Neural cell (in vitro differentiated cells): ENCODE results near the gene POLR1E. TPM values are rescaled to one million over a fixed set of nuclear protein-coding genes. Genes with fewer than 3 reads are reported as not detected.

Experiments
- H2AFZ ChIP-seq: fragments of 200-600, 300-800 bp; sonication (generic), shearing (Covaris generic); 2 replicates; pipeline ENCODE4 v1.6.0; 2014; ENCODE audit warnings: low read depth, mild to moderate bottlenecking, antibody characterized with exemption, low read length, moderate library complexity
- H3F3A ChIP-seq: fragments of 200-600 bp; shearing (Covaris generic); 2 replicates; pipeline ENCODE4 v1.6.1; 2016; ENCODE audit warnings: mild to moderate bottlenecking, moderate library complexity, mixed read lengths, antibody characterized with exemption, low read length; ENCODE audit not compliant: insufficient read depth, poor library complexity, severe bottlenecking
- H3K27ac ChIP-seq: fragments of 200-600, 300-800 bp; sonication (generic), shearing (Covaris generic); 2 replicates; pipeline ENCODE4 v1.5.1; 2014; ENCODE audit warnings: mild to moderate bottlenecking, low read length, moderate library complexity
- H3K27me3 ChIP-seq: fragments of 300-800, 200-600 bp; sonication (generic), shearing (Covaris generic); 2 replicates; pipeline ENCODE4 v1.6.0; 2014; ENCODE audit warnings: mild to moderate bottlenecking, low read depth, low read length, moderate library complexity; ENCODE audit not compliant: insufficient read depth
- H3K36me3 ChIP-seq: fragments of 300-800, 200-600 bp; sonication (generic), shearing (Covaris generic); 2 replicates; pipeline ENCODE4 v1.5.1; 2014; ENCODE audit warnings: mild to moderate bottlenecking, antibody characterized with exemption, low read length, moderate library complexity; ENCODE audit not compliant: insufficient read depth
- H3K4me2 ChIP-seq: fragments of 300-800, 200-600 bp; sonication (generic), shearing (Covaris generic); 2 replicates; pipeline ENCODE4 v1.6.0; 2014; ENCODE audit warnings: mild to moderate bottlenecking, low read length
- H3K4me3 ChIP-seq: fragments of 300-800, 200-600 bp; sonication (generic), shearing (Covaris generic); 2 replicates; pipeline ENCODE4 v1.5.1; 2014; ENCODE audit warnings: mild to moderate bottlenecking, low read length, moderate library complexity
- H3K79me2 ChIP-seq: fragments of 200-600 bp; shearing (Covaris generic); replicated peaks from 2 replicates; pipeline ENCODE4 v1.6.0; 2014; ENCODE audit warnings: mild to moderate bottlenecking, low read length, moderate library complexity; ENCODE audit not compliant: insufficient read depth
- H3K9ac ChIP-seq: fragments of 300-800, 200-600 bp; sonication (generic), shearing (Covaris generic); 2 replicates; pipeline ENCODE4 v1.6.1; 2016; ENCODE audit warnings: mild to moderate bottlenecking, low read length, mixed read lengths
- H3K9me2 ChIP-seq: fragments of 200-600 bp; shearing (Covaris generic); 2 replicates; pipeline ENCODE4 v1.6.1; 2016; ENCODE audit warnings: mild to moderate bottlenecking, low read length, mixed read lengths; ENCODE audit not compliant: insufficient read depth
- H3K9me3 ChIP-seq: fragments of 200-600, 300-800 bp; sonication (generic), shearing (Covaris generic); 2 replicates; pipeline ENCODE4 v1.6.1; 2016; ENCODE audit warnings: mild to moderate bottlenecking, mixed run types, low read length, moderate library complexity, mixed read lengths
- H4K20me1 ChIP-seq: fragments of 200-600 bp; shearing (Covaris generic); 2 replicates; pipeline ENCODE4 v1.6.1; 2016; ENCODE audit warnings: mild to moderate bottlenecking, mixed run types; ENCODE audit not compliant: insufficient read depth
- EP300 ChIP-seq: fragments of 450-650 bp; conservative IDR thresholded peaks from 2 replicates; pipeline ENCODE4 v1.6.1; 2014; ENCODE audit warnings: antibody characterized with exemption, mild to moderate bottlenecking, moderate library complexity; ENCODE audit not compliant: poor library complexity, severe bottlenecking
- EZH2 ChIP-seq: fragments of 200-600, 300-800 bp; shearing (Covaris generic), sonication (generic); IDR thresholded peaks from 2 replicates; pipeline ENCODE4 v1.6.1; 2014; ENCODE audit warnings: antibody characterized with exemption, low read length, borderline replicate concordance, mild to moderate bottlenecking; ENCODE audit not compliant: insufficient read depth, poor library complexity, severe bottlenecking
- MXI1 ChIP-seq: fragments of 450-650 bp; conservative IDR thresholded peaks from 2 replicates; pipeline ENCODE4 v1.6.1; 2014; ENCODE audit warnings: antibody characterized with exemption, mild to moderate bottlenecking; ENCODE audit not compliant: poor library complexity, severe bottlenecking
- POLR2AphosphoS5 ChIP-seq: IDR thresholded peaks from 2 replicates; pipeline ENCODE4 v1.6.1; 2012
- RAD21 ChIP-seq: fragments of 450-650 bp; conservative IDR thresholded peaks from 2 replicates; pipeline ENCODE4 v1.6.1; 2014; ENCODE audit warnings: antibody characterized with exemption, mild to moderate bottlenecking, moderate library complexity
- SMC3 ChIP-seq: fragments of 450-650 bp; conservative IDR thresholded peaks from 2 replicates; pipeline ENCODE4 v1.6.1; 2014; ENCODE audit warnings: antibody characterized with exemption, mild to moderate bottlenecking, moderate library complexity; ENCODE audit not compliant: poor library complexity
- TAF1 ChIP-seq: IDR thresholded peaks from 2 replicates; pipeline ENCODE4 v1.6.1; 2012; ENCODE audit warnings: low read depth
- polyA plus RNA-seq: library from polyadenylated mRNA; depleted of rRNA; stranded (reverse); fragments of >200 nt; gene quantifications from 2 replicates; pipeline ENCODE4 v1.2.3, GENCODE V29; 2014
- TF ChIP-seq, protein P1 (sequence below): IDR thresholded peaks from 2 replicates; pipeline ENCODE4 v1.6.1; 2012; ENCODE audit warnings: borderline replicate concordance
- TF ChIP-seq, protein P2 (sequence below): fragments of 450-650 bp; IDR thresholded peaks from 2 replicates; pipeline ENCODE4 v1.5.1; 2014; ENCODE audit warnings: antibody characterized with exemption, mild to moderate bottlenecking, moderate library complexity; ENCODE audit not compliant: poor library complexity, severe bottlenecking

The POLR1E gene
- polyA plus RNA-seq, 1 donor from 2014 or later: 19.1 TPM

DNA sequence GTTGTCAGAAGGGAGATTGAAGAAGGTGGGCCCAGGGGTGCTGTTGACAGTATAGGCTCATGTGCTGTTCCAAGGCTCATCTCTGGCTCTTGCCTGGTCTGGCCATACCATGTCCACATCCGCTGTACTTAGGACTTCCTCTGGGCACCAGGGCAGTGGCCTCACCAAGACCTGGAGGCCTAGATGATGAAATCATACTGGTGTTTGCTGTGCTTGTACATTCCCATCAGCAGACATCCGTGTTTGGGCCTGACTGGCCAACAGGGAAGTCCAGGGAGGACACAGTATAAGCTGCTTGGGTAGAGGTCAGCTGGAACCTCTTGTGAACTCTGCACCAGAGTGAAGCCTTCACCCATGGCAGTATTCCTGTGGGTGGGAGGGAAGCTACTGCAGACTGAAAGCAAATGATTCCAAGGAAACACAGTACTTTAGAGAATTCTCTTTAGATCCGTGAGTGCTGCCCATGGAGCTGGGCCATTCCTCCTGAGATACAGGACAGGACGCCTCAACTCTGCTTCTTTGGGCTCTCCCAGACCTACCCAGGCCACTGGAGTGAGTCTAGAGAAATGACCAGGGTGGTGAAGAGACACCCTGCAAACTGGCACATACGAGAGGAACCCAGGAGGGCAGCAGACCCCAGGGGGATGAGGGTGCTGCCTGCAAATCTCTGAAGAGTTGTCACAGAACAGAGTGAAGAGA lies 22.5 kb downstream of the POLR1E start:
- H3F3A ChIP-seq: no peaks in the 10 kb centered on the region
- no peaks in the 10 kb centered on the region for H3K79me2 ChIP-seq
- H3K4me2 ChIP-seq: no peak overlapping the region
- no peak overlapping the region for H2AFZ ChIP-seq
- no peak overlapping the region for H3K27ac ChIP-seq
- TF ChIP-seq SMC3 (no peak), MXI1 (no peak), EZH2 (no peak), RAD21 (no peak), EP300 (no peak), POLR2AphosphoS5 (no peak)
- TF ChIP-seq, protein P1, sequence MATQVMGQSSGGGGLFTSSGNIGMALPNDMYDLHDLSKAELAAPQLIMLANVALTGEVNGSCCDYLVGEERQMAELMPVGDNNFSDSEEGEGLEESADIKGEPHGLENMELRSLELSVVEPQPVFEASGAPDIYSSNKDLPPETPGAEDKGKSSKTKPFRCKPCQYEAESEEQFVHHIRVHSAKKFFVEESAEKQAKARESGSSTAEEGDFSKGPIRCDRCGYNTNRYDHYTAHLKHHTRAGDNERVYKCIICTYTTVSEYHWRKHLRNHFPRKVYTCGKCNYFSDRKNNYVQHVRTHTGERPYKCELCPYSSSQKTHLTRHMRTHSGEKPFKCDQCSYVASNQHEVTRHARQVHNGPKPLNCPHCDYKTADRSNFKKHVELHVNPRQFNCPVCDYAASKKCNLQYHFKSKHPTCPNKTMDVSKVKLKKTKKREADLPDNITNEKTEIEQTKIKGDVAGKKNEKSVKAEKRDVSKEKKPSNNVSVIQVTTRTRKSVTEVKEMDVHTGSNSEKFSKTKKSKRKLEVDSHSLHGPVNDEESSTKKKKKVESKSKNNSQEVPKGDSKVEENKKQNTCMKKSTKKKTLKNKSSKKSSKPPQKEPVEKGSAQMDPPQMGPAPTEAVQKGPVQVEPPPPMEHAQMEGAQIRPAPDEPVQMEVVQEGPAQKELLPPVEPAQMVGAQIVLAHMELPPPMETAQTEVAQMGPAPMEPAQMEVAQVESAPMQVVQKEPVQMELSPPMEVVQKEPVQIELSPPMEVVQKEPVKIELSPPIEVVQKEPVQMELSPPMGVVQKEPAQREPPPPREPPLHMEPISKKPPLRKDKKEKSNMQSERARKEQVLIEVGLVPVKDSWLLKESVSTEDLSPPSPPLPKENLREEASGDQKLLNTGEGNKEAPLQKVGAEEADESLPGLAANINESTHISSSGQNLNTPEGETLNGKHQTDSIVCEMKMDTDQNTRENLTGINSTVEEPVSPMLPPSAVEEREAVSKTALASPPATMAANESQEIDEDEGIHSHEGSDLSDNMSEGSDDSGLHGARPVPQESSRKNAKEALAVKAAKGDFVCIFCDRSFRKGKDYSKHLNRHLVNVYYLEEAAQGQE: no peak
- TF ChIP-seq, protein P2, sequence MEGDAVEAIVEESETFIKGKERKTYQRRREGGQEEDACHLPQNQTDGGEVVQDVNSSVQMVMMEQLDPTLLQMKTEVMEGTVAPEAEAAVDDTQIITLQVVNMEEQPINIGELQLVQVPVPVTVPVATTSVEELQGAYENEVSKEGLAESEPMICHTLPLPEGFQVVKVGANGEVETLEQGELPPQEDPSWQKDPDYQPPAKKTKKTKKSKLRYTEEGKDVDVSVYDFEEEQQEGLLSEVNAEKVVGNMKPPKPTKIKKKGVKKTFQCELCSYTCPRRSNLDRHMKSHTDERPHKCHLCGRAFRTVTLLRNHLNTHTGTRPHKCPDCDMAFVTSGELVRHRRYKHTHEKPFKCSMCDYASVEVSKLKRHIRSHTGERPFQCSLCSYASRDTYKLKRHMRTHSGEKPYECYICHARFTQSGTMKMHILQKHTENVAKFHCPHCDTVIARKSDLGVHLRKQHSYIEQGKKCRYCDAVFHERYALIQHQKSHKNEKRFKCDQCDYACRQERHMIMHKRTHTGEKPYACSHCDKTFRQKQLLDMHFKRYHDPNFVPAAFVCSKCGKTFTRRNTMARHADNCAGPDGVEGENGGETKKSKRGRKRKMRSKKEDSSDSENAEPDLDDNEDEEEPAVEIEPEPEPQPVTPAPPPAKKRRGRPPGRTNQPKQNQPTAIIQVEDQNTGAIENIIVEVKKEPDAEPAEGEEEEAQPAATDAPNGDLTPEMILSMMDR: no peak
- no peaks in the 10 kb centered on the region for H4K20me1 ChIP-seq
- H3K9me2 ChIP-seq: no peaks in the 10 kb centered on the region
- H3K36me3 ChIP-seq: peaks cover 11% of the 10 kb centered on the region
- no peak overlapping the region for H3K4me3 ChIP-seq
- H3K9me3 ChIP-seq: no peaks in the 10 kb centered on the region
- H3K9ac ChIP-seq: no peak overlapping the region
- H3K27me3 ChIP-seq: no peaks in the 10 kb centered on the region

DNA sequence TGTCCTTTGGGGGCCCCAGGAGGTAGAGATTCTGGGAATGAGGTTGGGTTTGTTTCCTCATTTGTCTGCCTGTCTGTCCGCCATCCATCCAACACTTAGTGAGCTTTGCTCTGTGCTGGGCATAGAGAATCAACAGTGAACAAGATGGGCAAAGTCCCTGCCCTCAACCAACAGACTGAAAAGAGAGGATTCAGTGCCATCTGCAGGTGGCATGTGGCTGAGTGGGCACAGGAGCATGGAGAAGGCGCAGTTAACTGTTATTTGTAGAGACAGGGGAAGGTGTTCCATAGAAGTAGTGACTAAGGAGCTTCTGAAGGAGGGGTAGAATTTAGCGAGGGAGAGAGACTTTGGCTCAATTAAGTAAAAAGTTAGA lies 23.1 kb downstream of the POLR1E start:
- H3K4me3 ChIP-seq: no peak overlapping the region

More for the DNA sequence above, 23.1 kb downstream of the POLR1E start:
- Histone ChIP-seq H3F3A (no peaks in the 10 kb centered on the region), H3K4me2 (no peak overlapping the region), H3K36me3 (peaks cover 11% of the 10 kb centered on the region), H3K9me3 (no peaks in the 10 kb centered on the region), H4K20me1 (no peaks in the 10 kb centered on the region), H3K9me2 (no peaks in the 10 kb centered on the region), H3K27ac (no peak overlapping the region), H3K79me2 (no peaks in the 10 kb centered on the region), H2AFZ (no peak overlapping the region), H3K9ac (no peak overlapping the region), H3K27me3 (no peaks in the 10 kb centered on the region)
- no peak for TF ChIP-seq RAD21
- TF ChIP-seq EZH2: no peak
- no peak for TF ChIP-seq MXI1
- TF ChIP-seq POLR2AphosphoS5: no peak
- no peak for TF ChIP-seq SMC3
- no peak for TF ChIP-seq EP300
- TF ChIP-seq, protein P1: no peak
- no peak for TF ChIP-seq TAF1
- TF ChIP-seq, protein P2: no peak
